ENCODE data around the gene NBPF4.

NBPF4 gene

DNA sequence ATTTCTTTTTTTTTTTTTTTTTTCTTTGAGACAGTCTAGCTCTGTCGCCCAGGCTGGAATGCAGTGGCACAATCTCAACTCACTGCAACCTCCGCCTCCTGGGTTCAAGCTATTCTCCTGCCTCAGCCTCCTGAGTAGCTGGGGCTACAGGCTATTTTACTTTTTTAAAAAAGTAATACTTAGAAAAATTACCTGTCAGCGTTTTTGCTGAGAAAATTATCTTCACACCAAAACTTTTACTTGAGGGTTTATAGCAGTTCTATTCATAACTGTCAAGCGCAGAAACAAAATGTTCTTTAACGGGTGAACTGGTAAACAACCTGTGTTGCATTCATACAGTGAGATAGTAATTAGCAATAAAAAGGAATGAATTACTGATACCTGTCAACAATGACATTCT, 42.2 kb downstream of the NBPF4 start:
- in situ Hi-C loops (cut with HindIII; ENCODE audit: low sequenced_read_pairs) = no loop called here
- DNase-seq (ENCODE audit: low read depth) = no peak
- TF ChIP-seq, protein P1, sequence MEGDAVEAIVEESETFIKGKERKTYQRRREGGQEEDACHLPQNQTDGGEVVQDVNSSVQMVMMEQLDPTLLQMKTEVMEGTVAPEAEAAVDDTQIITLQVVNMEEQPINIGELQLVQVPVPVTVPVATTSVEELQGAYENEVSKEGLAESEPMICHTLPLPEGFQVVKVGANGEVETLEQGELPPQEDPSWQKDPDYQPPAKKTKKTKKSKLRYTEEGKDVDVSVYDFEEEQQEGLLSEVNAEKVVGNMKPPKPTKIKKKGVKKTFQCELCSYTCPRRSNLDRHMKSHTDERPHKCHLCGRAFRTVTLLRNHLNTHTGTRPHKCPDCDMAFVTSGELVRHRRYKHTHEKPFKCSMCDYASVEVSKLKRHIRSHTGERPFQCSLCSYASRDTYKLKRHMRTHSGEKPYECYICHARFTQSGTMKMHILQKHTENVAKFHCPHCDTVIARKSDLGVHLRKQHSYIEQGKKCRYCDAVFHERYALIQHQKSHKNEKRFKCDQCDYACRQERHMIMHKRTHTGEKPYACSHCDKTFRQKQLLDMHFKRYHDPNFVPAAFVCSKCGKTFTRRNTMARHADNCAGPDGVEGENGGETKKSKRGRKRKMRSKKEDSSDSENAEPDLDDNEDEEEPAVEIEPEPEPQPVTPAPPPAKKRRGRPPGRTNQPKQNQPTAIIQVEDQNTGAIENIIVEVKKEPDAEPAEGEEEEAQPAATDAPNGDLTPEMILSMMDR (IDR thresholded peaks at IDR 0.05; ENCODE audit: low read depth, low read length, missing control alignments) = no peak
- no peak overlapping the region for H3K4me3 ChIP-seq (ENCODE audit: low read depth, low read length)

- TF ChIP-seq, protein P1 (IDR thresholded peaks at IDR 0.05; ENCODE audit: low read depth, low read length, missing control alignments) = peak; percentile 31
- DNase-seq (ENCODE audit: low read depth) = no peak
- in situ Hi-C loops (cut with HindIII; ENCODE audit: low sequenced_read_pairs) = no loop called here
- peak overlapping the region; percentile 92 for H3K4me3 ChIP-seq (ENCODE audit: low read depth, low read length)
Observed at GRCh38 chr1:108200687-108201051, 43.2 kb downstream of the NBPF4 start.

- DNase-seq (ENCODE audit: low read depth) = no peak
- TF ChIP-seq, protein P1 (IDR thresholded peaks at IDR 0.05; ENCODE audit: low read depth, low read length, missing control alignments) = no peak
- in situ Hi-C loops (cut with HindIII; ENCODE audit: low sequenced_read_pairs) = no loop called here
- H3K4me3 ChIP-seq (ENCODE audit: low read depth, low read length) = peak within 1 kb of the TSS; percentile 92
Observed at GRCh38 chr1:108199781-108200686, 43.8 kb downstream of the NBPF4 start, which contains the start of gene SLC25A24. SLC25A24 (minus strand) TSS chr1:108200343; CDS start chr1:108200138, 205 bp downstream.

- TF ChIP-seq, protein P1 (IDR thresholded peaks at IDR 0.05; ENCODE audit: low read depth, low read length, missing control alignments) = no peak
- in situ Hi-C loops (cut with HindIII; ENCODE audit: low sequenced_read_pairs) = no loop called here
- H3K4me3 ChIP-seq (ENCODE audit: low read depth, low read length) = peak overlapping the region; percentile 92
- DNase-seq (ENCODE audit: low read depth) = no peak
Observed at GRCh38 chr1:108199201-108199691, 44.6 kb downstream of the NBPF4 start.

DNA sequence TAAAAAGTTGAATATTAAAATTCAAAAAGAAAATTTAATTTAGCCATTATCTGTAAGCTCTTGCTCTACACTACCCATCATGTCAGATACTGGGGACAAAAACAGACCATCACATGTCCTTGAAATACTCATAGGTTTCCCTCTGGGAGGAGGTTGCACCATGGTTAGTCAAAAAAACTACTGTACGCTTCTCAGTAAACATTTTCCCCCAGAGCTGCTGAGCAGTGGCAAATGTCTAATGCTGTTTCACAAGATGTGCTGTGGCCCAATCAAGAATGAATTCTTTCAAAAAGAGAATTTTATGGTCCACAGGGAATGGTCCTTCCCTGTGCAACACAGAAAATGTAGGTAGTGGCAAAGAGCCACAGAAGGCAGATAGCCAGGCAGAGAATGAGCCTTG, 49.8 kb downstream of the NBPF4 start:
- TF ChIP-seq, protein P1 (IDR thresholded peaks at IDR 0.05; ENCODE audit: low read depth, low read length, missing control alignments) = no peak
- DNase-seq (ENCODE audit: low read depth) = no peak
- in situ Hi-C loops (cut with HindIII; ENCODE audit: low sequenced_read_pairs) = no loop called here
- no peak overlapping the region for H3K4me3 ChIP-seq (ENCODE audit: low read depth, low read length)

DNA sequence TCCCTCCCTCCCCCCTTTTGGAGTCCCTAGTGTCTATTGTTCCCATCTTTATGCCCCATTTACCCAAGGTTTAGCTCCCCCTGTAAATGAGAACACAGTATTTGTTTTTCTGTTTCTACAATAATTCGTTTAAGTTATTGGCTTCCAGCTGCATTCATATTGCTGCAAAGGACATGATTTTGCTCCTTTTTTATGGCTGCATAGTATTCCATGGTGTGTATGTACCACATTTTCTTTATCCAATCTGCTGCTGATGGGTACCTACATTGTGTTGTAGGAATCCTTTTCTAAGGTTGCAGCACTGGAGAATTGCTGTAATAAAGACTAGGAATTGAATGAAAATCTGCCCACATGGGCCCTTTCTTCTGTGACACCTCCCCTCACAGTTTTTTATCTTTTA, 50.5 kb downstream of the NBPF4 start:
- no peak overlapping the region for H3K4me3 ChIP-seq (ENCODE audit: low read depth, low read length)
- TF ChIP-seq, protein P1 (IDR thresholded peaks at IDR 0.05; ENCODE audit: low read depth, low read length, missing control alignments) = no peak
- in situ Hi-C loops (cut with HindIII; ENCODE audit: low sequenced_read_pairs) = no loop called here

More for the DNA sequence above, 50.5 kb downstream of the NBPF4 start:
- no peak for DNase-seq (ENCODE audit: low read depth)
